K562 (cell line): ENCODE results near the gene OTUD5. TPM values are rescaled to one million over a fixed set of nuclear protein-coding genes. Genes with fewer than 3 reads are reported as not detected.

Experiments
- CHCHD3 ChIP-seq: fragments of 250-450 bp; sonication (Bioruptor Pico); IDR thresholded peaks from 2 replicates; pipeline ENCODE4 v2.1.2; 2022; ENCODE audit warnings: mild to moderate bottlenecking
- LARP7 ChIP-seq: fragments of 450-650 bp; IDR thresholded peaks from 2 replicates; pipeline ENCODE4 v1.6.1; 2016
- POLR2B ChIP-seq: fragments of 450-650 bp; IDR thresholded peaks from 2 replicates; pipeline ENCODE4 v1.6.1; 2018; ENCODE audit warnings: low read depth; ENCODE audit not compliant: partially characterized antibody
- ZNF589 ChIP-seq: fragments of 200-800 bp; sonication (Bioruptor generic); IDR thresholded peaks from 2 replicates; pipeline ENCODE4 v1.6.1; 2016; ENCODE audit warnings: low read depth, missing genetic modification characterization, missing compliant biosample characterization
- ZNF778 ChIP-seq: fragments of 450-650 bp; formaldehyde crosslinking; IDR thresholded peaks from 2 replicates; pipeline ENCODE4 v1.4.0; 2020; ENCODE audit warnings: mild to moderate bottlenecking, moderate library complexity
- polyA plus RNA-seq, 8 experiments: library from polyadenylated mRNA; depleted of rRNA in 4 of 8; stranded (reverse) in 5 of 8; unstranded in 3 of 8; fragments of >200 nt; fragmentation: Nextera tagmentation in 2 of 8; fragmentation: Illumina TruSeq in 1 of 8; extraction: Ambion mirVana in 2 of 8; extraction: Trizol in 1 of 8; gene quantifications; 2 replicates each; pipeline versions ENCODE4 v1.2.1 to v1.2.3, GENCODE V29; 2011 to 2014; ENCODE audit warnings: inconsistent platforms in 1 of 8, missing spikeins in 1 of 8
- total RNA-seq, 7 experiments: library from RNA; depleted of rRNA in 6 of 7; stranded (reverse); fragments of >200 nt in 6 of 7; fragmentation: Illumina TruSeq in 2 of 7; extraction: Trizol in 2 of 7; gene quantifications; 2 replicates each; pipeline versions ENCODE4 v1.2.1 to v1.2.3, GENCODE V29; 2011 to 2021; ENCODE audit warnings: low replicate concordance in 1 of 7
- TF ChIP-seq, protein P1 (sequence below): fragments of 200-600 bp; sonication (generic); IDR thresholded peaks from one replicate; pipeline ENCODE4 v1.6.1; 2012; ENCODE audit warnings: mild to moderate bottlenecking, low read depth, low read length, inconsistent platforms
- TF ChIP-seq, protein P2 (sequence below): fragments of 250-450 bp; sonication (Bioruptor Pico); IDR thresholded peaks from 2 replicates; pipeline ENCODE4 v1.8.0; 2021; ENCODE audit warnings: borderline replicate concordance, mild to moderate bottlenecking, moderate library complexity; ENCODE audit not compliant: poor library complexity, severe bottlenecking

The OTUD5 gene
- total and polyA plus RNA-seq, 9 of the 15 experiments (the other 6 are each of a cell fraction or from before 2014, with no cell fraction given), result 3.6 to 102 (median 59.0) TPM

DNA sequence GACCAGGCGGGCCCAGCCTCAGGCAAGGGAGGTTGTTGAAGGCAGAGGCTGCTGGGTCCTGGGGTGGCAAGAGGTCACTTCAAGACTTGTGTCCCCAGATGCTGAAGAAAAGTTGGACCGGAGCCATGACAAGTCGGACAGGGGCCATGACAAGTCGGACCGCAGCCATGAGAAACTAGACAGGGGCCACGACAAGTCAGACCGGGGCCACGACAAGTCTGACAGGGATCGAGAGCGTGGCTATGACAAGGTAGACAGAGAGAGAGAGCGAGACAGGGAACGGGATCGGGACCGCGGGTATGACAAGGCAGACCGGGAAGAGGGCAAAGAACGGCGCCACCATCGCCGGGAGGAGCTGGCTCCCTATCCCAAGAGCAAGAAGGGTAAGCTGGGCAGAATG is 55.3 kb downstream of the OTUD5 start (continued):
- TF ChIP-seq, protein P1, sequence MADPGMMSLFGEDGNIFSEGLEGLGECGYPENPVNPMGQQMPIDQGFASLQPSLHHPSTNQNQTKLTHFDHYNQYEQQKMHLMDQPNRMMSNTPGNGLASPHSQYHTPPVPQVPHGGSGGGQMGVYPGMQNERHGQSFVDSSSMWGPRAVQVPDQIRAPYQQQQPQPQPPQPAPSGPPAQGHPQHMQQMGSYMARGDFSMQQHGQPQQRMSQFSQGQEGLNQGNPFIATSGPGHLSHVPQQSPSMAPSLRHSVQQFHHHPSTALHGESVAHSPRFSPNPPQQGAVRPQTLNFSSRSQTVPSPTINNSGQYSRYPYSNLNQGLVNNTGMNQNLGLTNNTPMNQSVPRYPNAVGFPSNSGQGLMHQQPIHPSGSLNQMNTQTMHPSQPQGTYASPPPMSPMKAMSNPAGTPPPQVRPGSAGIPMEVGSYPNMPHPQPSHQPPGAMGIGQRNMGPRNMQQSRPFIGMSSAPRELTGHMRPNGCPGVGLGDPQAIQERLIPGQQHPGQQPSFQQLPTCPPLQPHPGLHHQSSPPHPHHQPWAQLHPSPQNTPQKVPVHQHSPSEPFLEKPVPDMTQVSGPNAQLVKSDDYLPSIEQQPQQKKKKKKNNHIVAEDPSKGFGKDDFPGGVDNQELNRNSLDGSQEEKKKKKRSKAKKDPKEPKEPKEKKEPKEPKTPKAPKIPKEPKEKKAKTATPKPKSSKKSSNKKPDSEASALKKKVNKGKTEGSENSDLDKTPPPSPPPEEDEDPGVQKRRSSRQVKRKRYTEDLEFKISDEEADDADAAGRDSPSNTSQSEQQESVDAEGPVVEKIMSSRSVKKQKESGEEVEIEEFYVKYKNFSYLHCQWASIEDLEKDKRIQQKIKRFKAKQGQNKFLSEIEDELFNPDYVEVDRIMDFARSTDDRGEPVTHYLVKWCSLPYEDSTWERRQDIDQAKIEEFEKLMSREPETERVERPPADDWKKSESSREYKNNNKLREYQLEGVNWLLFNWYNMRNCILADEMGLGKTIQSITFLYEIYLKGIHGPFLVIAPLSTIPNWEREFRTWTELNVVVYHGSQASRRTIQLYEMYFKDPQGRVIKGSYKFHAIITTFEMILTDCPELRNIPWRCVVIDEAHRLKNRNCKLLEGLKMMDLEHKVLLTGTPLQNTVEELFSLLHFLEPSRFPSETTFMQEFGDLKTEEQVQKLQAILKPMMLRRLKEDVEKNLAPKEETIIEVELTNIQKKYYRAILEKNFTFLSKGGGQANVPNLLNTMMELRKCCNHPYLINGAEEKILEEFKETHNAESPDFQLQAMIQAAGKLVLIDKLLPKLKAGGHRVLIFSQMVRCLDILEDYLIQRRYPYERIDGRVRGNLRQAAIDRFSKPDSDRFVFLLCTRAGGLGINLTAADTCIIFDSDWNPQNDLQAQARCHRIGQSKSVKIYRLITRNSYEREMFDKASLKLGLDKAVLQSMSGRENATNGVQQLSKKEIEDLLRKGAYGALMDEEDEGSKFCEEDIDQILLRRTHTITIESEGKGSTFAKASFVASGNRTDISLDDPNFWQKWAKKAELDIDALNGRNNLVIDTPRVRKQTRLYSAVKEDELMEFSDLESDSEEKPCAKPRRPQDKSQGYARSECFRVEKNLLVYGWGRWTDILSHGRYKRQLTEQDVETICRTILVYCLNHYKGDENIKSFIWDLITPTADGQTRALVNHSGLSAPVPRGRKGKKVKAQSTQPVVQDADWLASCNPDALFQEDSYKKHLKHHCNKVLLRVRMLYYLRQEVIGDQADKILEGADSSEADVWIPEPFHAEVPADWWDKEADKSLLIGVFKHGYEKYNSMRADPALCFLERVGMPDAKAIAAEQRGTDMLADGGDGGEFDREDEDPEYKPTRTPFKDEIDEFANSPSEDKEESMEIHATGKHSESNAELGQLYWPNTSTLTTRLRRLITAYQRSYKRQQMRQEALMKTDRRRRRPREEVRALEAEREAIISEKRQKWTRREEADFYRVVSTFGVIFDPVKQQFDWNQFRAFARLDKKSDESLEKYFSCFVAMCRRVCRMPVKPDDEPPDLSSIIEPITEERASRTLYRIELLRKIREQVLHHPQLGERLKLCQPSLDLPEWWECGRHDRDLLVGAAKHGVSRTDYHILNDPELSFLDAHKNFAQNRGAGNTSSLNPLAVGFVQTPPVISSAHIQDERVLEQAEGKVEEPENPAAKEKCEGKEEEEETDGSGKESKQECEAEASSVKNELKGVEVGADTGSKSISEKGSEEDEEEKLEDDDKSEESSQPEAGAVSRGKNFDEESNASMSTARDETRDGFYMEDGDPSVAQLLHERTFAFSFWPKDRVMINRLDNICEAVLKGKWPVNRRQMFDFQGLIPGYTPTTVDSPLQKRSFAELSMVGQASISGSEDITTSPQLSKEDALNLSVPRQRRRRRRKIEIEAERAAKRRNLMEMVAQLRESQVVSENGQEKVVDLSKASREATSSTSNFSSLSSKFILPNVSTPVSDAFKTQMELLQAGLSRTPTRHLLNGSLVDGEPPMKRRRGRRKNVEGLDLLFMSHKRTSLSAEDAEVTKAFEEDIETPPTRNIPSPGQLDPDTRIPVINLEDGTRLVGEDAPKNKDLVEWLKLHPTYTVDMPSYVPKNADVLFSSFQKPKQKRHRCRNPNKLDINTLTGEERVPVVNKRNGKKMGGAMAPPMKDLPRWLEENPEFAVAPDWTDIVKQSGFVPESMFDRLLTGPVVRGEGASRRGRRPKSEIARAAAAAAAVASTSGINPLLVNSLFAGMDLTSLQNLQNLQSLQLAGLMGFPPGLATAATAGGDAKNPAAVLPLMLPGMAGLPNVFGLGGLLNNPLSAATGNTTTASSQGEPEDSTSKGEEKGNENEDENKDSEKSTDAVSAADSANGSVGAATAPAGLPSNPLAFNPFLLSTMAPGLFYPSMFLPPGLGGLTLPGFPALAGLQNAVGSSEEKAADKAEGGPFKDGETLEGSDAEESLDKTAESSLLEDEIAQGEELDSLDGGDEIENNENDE, result no peak
- no peak for TF ChIP-seq ZNF589 (CRISPR knock-in tag)
- no peak for TF ChIP-seq LARP7
- TF ChIP-seq CHCHD3 (CRISPR knock-in tag), result no peak
- TF ChIP-seq ZNF778 (CRISPR knock-in tag), result no peak
- no peak for TF ChIP-seq POLR2B
- TF ChIP-seq, protein P2, sequence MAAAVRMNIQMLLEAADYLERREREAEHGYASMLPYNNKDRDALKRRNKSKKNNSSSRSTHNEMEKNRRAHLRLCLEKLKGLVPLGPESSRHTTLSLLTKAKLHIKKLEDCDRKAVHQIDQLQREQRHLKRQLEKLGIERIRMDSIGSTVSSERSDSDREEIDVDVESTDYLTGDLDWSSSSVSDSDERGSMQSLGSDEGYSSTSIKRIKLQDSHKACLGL (CRISPR knock-in tag), result no peak
- TF ChIP-seq, all 486 proteins: peak for 1
